ENCODE results near the gene AARS2. TPM values are rescaled to one million over a fixed set of nuclear protein-coding genes. Genes with fewer than 3 reads are reported as not detected.

Gene AARS2
- total RNA-seq, 4 donors from 2014 or later, result 5.9 to 15.7 (median 12.8) TPM

- no peak overlapping the region for H3K4me3 ChIP-seq (ENCODE audit: low read depth, poor library complexity, severe bottlenecking)
- no peak for TF ChIP-seq POLR2A (IDR thresholded peaks at IDR 0.05)
- no peak for TF ChIP-seq CTCF (IDR thresholded peaks at IDR 0.05)
- intact Hi-C loops (cut with DNase I; ENCODE audit: low total_unique reads), result no loop called here
- no peak for DNase-seq (ENCODE audit: low spot score in 2 of 2)
- WGBS, 2 donors, result 13 to 47% methylated on average over 41 to 42 of the region's 109 CpGs
Observed at GRCh38 chr6:44275749-44276648, 37.1 kb downstream of the AARS2 start.

GRCh38 chr6:44275271-44275748, 37.8 kb downstream of the AARS2 start:
- no peak for TF ChIP-seq CTCF (IDR thresholded peaks at IDR 0.05)
- no peak for TF ChIP-seq POLR2A (IDR thresholded peaks at IDR 0.05)
- 90 to 93% methylated on average over 45 to 59 of the region's 59 CpGs for WGBS, 2 donors
- intact Hi-C loops (cut with DNase I; ENCODE audit: low total_unique reads), result no loop called here
- H3K4me3 ChIP-seq (ENCODE audit: low read depth, poor library complexity, severe bottlenecking), result no peak overlapping the region
- DNase-seq (ENCODE audit: low spot score in 2 of 2), result no peak

GRCh38 chr6:44273617-44274016, 39.5 kb downstream of the AARS2 start:
- H3K4me3 ChIP-seq (ENCODE audit: low read depth, poor library complexity, severe bottlenecking), result no peak overlapping the region
- WGBS, 2 donors, result 54 to 62% methylated on average over 1 of the region's 1 CpG
- DNase-seq (ENCODE audit: low spot score in 2 of 2), result no peak
- no peak for TF ChIP-seq CTCF (IDR thresholded peaks at IDR 0.05)
- TF ChIP-seq POLR2A (IDR thresholded peaks at IDR 0.05), result no peak
- intact Hi-C loops (cut with DNase I; ENCODE audit: low total_unique reads), result loop anchor here (5.0 kb wide), 1 partner anchor 64 kb away; no protein-coding TSS in a partner anchor

- DNase-seq (ENCODE audit: low spot score in 2 of 2), result no peak
- WGBS, 2 donors, result 82 to 83% methylated on average over 20 to 23 of the region's 23 CpGs
- intact Hi-C loops (cut with DNase I; ENCODE audit: low total_unique reads), result loop anchor here (5.0 kb wide), 1 partner anchor 64 kb away; no protein-coding TSS in a partner anchor
- no peak overlapping the region for H3K4me3 ChIP-seq (ENCODE audit: low read depth, poor library complexity, severe bottlenecking)
- TF ChIP-seq CTCF (IDR thresholded peaks at IDR 0.05) (no peak), POLR2A (IDR thresholded peaks at IDR 0.05) (no peak)
Observed at GRCh38 chr6:44272999-44273566, 40.1 kb downstream of the AARS2 start.

- intact Hi-C loops (cut with DNase I; ENCODE audit: low total_unique reads), result loop anchor here (5.0 kb wide), 1 partner anchor 65 kb away; no protein-coding TSS in a partner anchor
- no peak for DNase-seq (ENCODE audit: low spot score in 2 of 2)
- WGBS, 2 donors, result 91 to 94% methylated on average over 3 of the region's 3 CpGs
- no peak overlapping the region for H3K4me3 ChIP-seq (ENCODE audit: low read depth, poor library complexity, severe bottlenecking)
- no peak for TF ChIP-seq CTCF (IDR thresholded peaks at IDR 0.05)
- no peak for TF ChIP-seq POLR2A (IDR thresholded peaks at IDR 0.05)
Observed at GRCh38 chr6:44272529-44272928, 40.6 kb downstream of the AARS2 start.
